Stimulated activated CD4-positive, alpha-beta T cell treated with anti-CD3 and anti-CD28 coated beads, Interleukin-1b, Interleukin-23, amount 100 ng/mL, for 48 hours (primary cell): ENCODE measurements around the gene PIP5K1C.
"Not testable (repeated sequence)": the region's sequence is repeated elsewhere in the genome, so short reads cannot be mapped to it uniquely, and the experiment has no call there.

Experiments used
- DNase-seq: peaks from one replicate; pipeline ENCODE4 v3.0.0-alpha.2; 2020

The PIP5K1C gene

DNA sequence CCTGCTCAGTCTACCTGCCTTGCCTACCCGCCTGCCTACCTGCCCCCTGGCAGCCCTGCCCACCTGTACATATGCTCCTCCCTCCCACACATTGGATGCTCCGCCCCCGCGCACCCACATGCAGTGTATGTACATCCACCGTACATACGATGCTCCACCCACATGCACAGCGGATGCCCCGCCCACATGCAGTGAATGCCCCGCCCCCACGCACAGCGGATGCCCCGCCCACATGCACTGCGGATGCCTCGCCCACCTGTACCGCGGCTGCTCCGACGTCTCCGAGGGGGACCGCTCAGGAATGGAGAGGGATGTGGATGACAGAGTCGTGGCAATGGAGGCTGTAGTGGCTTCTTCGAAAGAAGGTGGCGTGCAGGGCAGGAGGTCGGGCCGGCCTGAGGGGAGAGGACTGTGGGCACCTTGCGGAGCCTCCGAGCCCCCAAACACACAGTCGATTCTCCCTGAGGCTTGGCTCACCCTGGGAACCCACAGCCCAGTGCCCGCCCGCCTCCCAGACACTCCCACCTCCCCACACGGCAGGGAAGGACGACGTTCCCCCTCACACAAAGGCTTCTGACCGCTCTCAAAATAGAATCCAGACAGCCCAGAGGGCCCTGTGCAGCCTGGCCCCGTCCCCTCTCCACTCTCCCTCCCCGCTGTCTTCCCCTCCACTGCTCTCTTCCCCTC is 57.1 kb downstream of the PIP5K1C start:
- peak; percentile 18 for DNase-seq

DNA sequence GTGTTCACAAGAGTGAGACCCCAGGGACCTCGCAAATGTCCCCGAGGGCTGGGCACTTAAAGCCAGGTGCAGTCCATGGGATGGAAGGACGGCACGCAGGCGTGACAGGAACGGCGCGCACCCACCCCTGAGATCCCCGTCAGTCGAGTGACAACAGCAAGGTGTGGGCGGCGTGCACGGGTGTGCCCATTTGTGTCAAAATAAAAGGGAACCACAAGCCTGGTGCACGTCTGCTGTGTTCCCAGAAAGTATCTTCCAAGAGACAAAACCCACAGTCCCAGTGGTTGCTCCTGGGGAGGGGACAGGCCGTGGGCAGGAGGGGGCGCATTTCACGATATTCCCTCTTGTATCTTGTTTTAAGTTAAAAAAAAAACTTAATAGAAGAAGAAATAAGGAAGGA is 58.0 kb downstream of the PIP5K1C start:
- no peak for DNase-seq

- no peak for DNase-seq
Observed at GRCh38 chr19:3641515-3642269, 58.6 kb downstream of the PIP5K1C start.

DNA sequence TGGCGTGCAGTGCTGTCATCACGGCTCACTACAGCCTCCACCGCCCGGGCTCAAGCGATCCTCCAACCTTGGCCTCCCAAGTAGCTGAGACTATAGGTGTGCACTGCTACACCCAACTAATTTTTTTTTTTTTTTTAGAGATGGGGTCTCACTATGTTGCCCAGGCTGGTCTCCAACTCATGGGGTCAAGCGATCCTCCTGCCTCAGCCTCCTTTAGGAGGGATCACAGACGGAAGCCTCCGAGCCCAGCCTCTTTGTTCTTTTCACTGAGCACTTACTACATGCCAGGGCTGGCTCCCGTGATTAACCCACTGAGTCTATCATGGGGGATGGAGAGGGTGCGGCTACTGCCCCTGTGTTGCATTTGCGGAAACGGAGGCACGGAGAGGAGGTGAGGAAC is 60.8 kb downstream of the PIP5K1C start:
- DNase-seq = no peak

DNA sequence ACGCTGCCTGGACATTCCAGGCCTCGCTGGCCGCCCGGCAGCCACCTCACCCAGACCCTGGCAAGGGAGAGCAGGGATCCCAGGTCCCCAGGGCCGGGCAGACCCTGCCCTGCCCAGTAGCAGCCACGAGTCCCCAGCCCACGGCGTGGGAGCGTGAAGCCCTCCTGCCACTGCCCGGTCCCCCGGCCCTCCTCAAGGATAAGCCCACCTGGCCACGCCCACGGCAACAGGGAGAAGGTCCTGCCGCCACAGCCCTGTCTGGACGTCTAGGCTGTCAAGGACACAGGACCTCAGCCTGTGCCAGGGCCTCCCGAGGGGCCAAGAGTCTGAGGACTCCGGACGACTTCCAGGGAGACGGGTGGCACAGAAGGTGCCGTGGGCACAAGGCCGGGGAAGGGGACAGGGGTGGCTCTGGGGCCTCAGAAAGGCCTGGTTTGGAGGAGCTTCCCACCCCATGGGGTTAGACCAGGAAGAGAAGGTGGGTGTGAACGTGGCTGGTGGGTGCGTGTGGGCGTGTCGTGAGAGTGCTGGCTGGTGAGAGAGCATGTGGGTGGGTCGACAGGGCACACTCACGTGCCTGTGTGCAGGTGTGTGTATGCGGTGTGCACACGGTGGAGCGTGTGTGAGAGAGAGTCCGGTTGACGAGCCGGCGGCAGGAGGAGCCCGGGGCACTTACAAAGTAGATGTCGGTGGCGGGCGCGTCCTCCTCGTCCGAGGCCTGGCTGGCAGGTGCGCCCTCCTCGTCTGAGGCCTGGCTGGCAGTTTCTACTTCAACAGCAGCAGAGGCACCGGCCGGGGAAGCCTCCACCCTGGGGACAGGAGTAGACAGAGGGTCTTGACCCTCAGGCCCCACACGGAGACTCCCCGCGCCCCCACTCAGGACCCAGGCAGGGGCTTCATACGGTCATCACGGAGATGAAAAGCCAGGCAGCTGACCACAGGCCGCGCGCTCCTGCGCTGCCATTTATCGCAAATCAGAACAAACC is 61.8 kb downstream of the PIP5K1C start:
- DNase-seq = no peak

DNA sequence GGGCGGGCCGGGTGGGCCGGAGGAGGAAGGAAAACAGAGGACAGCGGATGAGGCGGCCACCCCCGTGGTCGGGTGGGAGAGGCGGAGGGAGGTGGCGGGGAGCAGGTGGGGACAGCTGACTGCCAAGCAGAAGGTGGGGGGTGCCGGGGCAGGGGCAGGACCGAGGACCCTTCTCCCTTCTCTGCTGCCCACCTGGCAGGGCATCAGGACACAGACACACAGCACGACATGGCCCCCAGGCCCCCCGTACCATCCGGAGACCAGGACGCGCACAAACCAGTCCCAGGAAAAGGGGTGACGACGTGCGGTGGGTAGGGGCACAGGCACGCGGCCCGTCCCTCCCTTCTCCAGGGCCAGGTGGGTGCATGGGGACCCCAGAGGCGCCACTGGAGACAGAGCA is 62.6 kb downstream of the PIP5K1C start:
- no peak for DNase-seq

GRCh38 chr19:3636962-3637361 is 63.3 kb downstream of the PIP5K1C start:
- DNase-seq = no peak

- no peak for DNase-seq
Observed at GRCh38 chr19:3636506-3636905, 63.8 kb downstream of the PIP5K1C start.

DNA sequence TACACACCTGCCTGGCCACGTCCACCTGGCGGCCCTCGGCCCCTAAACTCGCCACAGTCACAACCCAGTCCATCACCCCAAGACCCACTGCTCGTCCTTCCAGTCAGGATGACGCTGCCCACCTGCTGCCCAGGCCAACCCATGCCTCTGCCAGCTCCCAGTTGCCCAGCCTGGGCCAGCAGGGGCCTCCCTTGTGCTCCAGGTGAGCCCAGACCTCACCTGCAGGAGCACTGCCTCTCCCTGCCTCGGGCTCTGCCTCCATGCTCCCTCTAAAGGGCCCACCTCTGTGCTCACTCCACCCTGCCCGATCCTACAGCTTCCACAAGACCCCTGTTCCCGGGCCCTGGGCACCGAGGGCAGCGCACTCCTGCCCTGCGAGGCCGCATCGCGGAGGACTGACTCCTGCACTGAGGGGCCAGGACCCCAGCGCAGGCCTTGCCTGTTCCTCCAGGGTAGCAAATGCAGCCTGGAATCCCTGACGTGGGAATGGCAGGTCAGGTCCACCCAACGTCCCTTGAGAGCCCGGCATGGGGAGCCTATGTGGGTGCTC is 65.7 kb downstream of the PIP5K1C start:
- no peak for DNase-seq

DNA sequence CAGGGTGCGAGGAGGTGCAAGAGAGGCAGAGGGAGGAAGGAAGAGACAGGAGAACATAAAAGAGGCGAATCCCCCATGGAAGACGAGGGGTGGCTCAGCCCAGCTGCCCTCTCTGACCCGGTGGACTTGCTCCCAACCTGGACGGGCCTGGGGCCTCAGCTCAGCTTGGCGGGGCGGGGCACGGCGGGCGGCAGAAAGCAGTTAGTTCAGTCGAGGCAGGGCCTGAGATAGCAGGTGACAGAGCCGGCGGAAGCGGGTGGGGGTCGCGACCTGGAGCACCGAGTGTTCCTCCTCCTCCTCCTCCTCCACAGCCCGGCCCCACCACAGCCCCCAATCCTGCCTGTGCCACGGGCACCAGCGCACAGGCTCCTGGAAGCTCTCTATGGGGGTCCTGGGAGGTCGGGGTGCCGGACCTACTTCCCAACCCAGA is 66.7 kb downstream of the PIP5K1C start:
- DNase-seq = no peak

- no peak for DNase-seq
Observed at GRCh38 chr19:3632739-3633558, 67.3 kb downstream of the PIP5K1C start.

DNA sequence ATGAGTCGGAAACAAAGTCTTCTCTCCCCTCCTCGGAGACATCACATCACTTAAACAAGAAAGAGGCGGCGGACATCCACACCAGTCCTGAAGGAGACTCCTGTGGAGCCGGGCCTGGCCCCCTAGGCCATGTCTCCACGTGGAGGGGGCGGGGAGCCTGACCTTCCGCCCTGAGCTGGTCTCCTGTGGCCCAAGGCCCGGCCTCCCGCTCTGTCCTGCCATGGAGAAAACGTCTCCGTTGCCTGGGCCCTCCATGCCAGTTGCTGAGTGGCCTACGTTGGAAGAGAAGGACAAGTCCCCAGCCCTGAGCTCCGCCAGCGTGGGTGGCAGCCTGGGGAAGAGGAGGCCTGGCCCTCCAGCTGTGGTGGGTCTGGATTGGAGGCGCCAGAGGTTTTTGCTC is 68.2 kb downstream of the PIP5K1C start:
- no peak for DNase-seq

DNA sequence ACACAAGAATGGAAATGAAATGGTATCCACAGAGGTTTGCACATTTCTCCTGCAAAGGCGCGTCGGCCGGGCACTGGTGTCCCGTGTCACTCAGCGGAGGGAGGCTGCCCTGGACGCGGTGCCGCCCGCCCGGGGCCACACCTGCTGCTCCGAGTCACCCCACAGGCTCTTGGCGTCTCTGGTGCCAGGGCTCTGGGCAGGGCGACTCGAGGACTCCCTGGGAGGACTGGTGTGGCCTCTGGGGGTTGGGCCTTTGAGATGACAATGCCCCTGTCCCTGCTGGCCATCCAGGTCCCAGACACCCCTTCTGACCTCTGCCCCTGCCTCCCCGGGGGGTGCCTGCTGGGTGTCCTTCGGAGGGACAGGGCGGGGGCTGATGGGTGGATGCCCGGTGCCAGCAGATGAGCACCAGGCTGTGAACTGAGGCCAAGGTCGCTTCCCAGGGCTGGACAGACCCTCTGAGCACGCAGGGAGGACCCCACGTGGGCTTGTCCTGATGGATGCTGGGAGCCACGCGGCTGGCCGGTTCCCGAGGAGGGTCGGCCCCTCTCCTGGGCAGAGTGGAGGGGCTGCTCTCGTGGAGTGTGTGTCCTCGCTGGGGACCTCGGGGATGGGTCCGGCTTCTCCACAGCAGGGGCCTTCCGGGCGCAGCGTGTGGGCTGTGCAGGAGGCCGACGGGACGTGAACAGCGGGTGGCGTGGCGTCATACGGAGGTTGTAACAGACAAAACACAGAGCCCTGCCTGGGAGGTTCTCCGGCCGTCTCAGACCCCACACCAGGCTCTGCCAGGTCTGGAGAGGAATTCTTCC is 69.0 kb downstream of the PIP5K1C start:
- DNase-seq = no peak

DNA sequence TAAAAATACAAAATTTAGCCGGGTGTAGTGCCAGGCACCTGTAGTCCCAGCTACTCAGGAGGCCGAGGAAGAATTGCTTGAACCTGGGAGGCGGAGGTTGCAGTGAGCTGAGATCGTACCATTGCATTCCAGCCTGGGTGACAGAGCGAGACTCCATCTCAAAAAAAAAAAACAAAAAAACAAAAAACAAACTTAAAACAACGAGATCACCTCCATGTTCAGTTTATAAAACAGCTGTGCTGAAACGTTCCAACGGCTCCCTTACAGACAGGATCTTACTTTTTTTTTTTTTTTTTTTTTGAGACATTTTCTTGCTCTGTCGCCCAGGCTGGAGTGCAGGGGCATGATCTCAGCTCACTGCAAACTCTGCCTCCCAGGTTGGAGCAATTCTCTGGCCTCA is 71.5 kb downstream of the PIP5K1C start:
- not testable (repeated sequence) for DNase-seq

GRCh38 chr19:3627351-3627723 is 72.9 kb downstream of the PIP5K1C start:
- no peak for DNase-seq

DNA sequence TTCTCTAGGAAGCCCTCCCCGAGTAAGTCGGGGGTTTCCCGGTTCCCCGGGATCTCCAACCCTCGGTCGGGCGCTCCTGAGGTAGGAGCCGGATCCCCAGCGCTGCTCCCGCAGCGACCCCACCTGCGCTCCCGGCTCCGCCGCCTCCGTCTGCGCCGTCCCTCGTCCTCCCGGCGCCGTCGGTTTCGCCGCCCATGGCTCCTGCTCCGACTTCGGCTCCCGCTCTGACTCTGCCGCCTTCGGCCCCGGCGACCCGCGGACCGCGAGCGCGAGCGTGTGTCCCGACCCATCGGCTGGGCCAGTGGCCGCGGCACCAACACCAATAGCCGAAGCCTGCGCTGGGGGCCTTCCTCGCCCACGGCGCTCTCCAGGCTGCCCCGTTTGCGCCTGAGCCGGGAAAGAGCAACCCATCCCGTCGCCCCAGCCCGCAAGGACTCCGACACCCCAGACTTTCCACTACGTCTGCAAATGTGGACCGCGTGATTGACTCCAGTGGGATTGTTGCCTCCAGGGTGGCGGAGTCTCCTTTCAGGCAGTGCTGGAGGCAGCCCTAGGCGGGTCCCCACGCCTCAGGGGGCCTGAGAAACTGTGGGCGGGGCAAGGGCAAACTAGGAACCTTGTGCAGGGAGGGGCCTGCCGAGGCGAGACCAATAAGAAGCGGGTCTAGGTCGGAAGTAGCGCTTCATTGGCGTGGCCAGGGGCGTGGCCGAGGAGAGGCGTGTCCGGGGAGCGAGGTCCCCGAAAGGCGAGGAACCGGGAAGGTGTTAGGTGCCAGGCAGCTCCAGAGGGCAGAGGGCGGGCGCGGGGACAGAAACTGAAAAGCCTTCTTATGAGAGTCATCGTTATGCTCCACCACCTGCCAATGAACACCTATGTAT is 73.6 kb downstream of the PIP5K1C start, which contains the start of gene CACTIN:
TSS of gene CACTIN (minus strand) at position 318 of the 878 bp plus-strand sequence. CDS start at position 290, 28 bp downstream.
- peak; percentile 99 for DNase-seq

DNA sequence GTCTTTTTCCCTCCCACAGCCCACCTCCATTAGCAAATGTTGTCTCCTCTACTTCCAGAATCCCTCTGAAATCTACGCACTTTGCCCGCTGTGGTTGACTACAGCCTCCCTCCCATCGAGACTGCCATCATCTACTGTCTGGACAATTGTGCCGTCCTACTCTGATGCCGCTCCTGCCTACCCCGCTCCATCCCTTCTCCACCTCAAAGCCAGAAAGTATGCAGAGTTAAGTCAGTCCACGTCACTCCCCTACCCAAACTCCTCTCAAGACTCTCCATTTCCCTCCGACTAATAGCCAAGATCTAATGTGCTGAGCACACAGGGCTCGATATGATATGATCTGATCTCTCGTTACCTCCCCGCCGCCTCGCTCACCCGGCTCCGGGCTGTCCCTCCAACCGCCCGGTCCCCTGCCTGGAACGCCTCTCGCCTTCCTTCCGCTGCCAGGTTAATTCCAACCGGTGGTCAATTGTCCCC is 74.2 kb downstream of the PIP5K1C start:
- peak; percentile 26 for DNase-seq

GRCh38 chr19:3623716-3624115 is 76.6 kb downstream of the PIP5K1C start:
- no peak for DNase-seq

DNA sequence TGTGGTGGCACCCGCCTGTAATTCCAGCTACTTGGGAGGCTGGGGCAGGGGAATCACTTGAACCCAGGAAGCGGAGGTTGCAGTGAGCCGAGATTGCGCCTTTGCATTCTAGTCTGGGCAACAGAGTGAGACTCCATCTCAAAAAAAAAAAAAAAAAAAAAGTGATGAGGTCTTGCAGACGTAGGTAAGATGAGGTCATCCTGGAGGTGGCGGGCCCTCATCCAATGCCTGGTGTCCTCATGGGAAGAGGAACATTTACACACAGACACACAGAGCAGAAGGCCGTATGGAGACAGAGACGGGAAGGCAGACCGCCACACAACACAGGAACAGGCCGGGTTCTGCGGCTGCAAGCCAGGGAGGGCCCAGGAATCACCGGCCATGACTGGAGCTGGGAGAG is 78.0 kb downstream of the PIP5K1C start:
- DNase-seq = no peak

GRCh38 chr19:3621689-3622088 is 78.6 kb downstream of the PIP5K1C start:
- no peak for DNase-seq
